ENCODE results near the gene CACNA1S. TPM values are rescaled to one million over a fixed set of nuclear protein-coding genes. Genes with fewer than 3 reads are reported as not detected.

CACNA1S gene
- total RNA-seq (2021) = 0.04 TPM in 1 of 2 replicates, not detected in the other
- long read RNA-seq = 0 reads

GRCh38 chr1:201112173-201112731 lies at the start of gene CACNA1S:
TSS of gene CACNA1S (minus strand) at chr1:201112426. CDS start at chr1:201112339, 87 bp downstream.
- Histone ChIP-seq H2BK5ac (ENCODE audit: insufficient read length, low read length) (no peak within 1 kb of the TSS), H3T11ph (ENCODE audit: low read length) (no peak within 1 kb of the TSS), H2AK5ac (ENCODE audit: insufficient read length, low read length) (no peak within 1 kb of the TSS), H3K14ac (ENCODE audit: insufficient read depth, low read length) (no peak within 1 kb of the TSS), H3K18ac (ENCODE audit: insufficient read length, low read depth, low read length) (no peak within 1 kb of the TSS), H4K8ac (replicated peaks; ENCODE audit: insufficient read length, low read depth, low read length) (no peak within 1 kb of the TSS), H3K4ac (ENCODE audit: low read depth, low read length) (no peak within 1 kb of the TSS), H3K9me3 (ENCODE audit: control insufficient read depth, low read depth, low read length) (no peaks in the 10 kb centered on the region), H3K23me2 (ENCODE audit: insufficient read length, low read depth, low read length, poor library complexity, severe bottlenecking) (peaks cover 10% of the 10 kb centered on the region), H2AFZ (ENCODE audit: low read length) (no peak within 1 kb of the TSS), H3K4me2 (ENCODE audit: insufficient read depth, insufficient read length, low read length) (no peak within 1 kb of the TSS), H3K23ac (ENCODE audit: insufficient read length, low read depth, low read length) (no peak within 1 kb of the TSS), H3K79me1 (ENCODE audit: insufficient read depth, low read depth, low read length, poor library complexity, severe bottlenecking) (no peaks in the 10 kb centered on the region), H3K9ac (ENCODE audit: extremely low read depth, insufficient read length, low read length) (no peak within 1 kb of the TSS), H2BK15ac (ENCODE audit: low read depth, low read length) (no peak within 1 kb of the TSS), H3K56ac (ENCODE audit: insufficient read length, low read depth, low read length) (no peak within 1 kb of the TSS), H3K79me2 (ENCODE audit: insufficient read depth, low read length) (no peaks in the 10 kb centered on the region), H3K27me3 (ENCODE audit: insufficient read depth, low read length) (peaks cover 15% of the 10 kb centered on the region; the same call in 1 of the 2 replicates), H2BK12ac (ENCODE audit: insufficient read length, low read depth, low read length) (no peak within 1 kb of the TSS), H3K4me1 (ENCODE audit: insufficient read depth, low read length) (no peaks in the 10 kb centered on the region; the same call in 1 of the 2 replicates), H4K20me1 (ENCODE audit: control insufficient read depth, insufficient read depth, insufficient read length) (no peaks in the 10 kb centered on the region), H2BK20ac (ENCODE audit: low read depth, low read length, poor library complexity, severe bottlenecking) (no peak within 1 kb of the TSS), H4K5ac (ENCODE audit: insufficient read length, low read depth, low read length) (no peak within 1 kb of the TSS), H2BK120ac (ENCODE audit: low read depth, low read length, poor library complexity, severe bottlenecking) (no peak within 1 kb of the TSS), H3K27ac (ENCODE audit: insufficient read length, low read depth, low read length) (no peak within 1 kb of the TSS), H4K91ac (ENCODE audit: insufficient read length, low read depth, low read length) (no peak within 1 kb of the TSS)
- peaks cover 48% of the 10 kb centered on the region for H3K27me3 Mint-ChIP-seq (ENCODE audit: low read depth)
- no peaks in the 10 kb centered on the region for H3K36me3 Mint-ChIP-seq (ENCODE audit: insufficient read depth in 1 of 3, low read depth in 3 of 3)
- no peak for DNase-seq
- H3K4me3 Mint-ChIP-seq = no peak within 1 kb of the TSS
- no CpG with 5 or more reads among the region's 9 CpGs for WGBS (ENCODE audit: extremely low coverage, insufficient read length, low lambda C conversion rate)
- peak within 1 kb of the TSS in 1 of 3 experiments; percentile 62; a peak in 1 of 7 replicates for H3K27ac Mint-ChIP-seq
- peaks cover 11 to 28% of the 10 kb centered on the region in 2 experiments for H3K4me1 Mint-ChIP-seq
- no peaks in the 10 kb centered on the region for H3K9me3 Mint-ChIP-seq
- TF ChIP-seq CTCF (conservative IDR thresholded peaks at IDR 0.05) = no peak

Measured in H9 (cell line).